ENCODE results near the gene CACNB2.
"Not testable (repeated sequence)": the region's sequence is repeated elsewhere in the genome, so short reads cannot be mapped to it uniquely, and the experiment has no call there.

CACNB2 gene

DNA sequence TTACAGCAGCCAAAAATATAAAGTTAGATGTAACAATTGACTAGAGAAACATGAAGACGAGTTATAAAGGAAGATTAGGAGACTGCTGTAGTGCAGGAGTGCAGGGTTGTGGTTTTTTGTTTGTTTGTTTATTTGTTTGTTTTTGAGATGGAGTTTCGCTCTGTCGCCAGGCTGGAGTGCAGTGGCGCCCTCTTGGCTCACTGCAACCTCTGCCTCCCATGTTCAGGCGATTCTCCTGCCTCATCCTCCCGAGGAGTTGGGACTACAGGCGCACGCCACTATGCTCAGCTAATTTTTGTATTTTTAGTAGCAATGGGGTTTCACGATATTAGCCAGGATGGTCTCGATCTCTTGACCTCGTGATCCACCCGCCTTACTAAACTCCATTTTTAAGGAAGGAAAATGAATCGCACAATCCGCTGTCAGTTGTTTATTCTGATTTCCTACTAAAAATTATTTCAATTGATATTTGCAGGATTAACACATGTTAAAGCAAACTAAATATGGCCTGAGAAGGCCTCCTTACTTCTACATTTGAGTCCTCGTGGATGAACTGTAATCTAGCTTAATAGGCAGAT lies 277.8 kb downstream of the CACNB2 start:
- no peak for DNase-seq

DNA sequence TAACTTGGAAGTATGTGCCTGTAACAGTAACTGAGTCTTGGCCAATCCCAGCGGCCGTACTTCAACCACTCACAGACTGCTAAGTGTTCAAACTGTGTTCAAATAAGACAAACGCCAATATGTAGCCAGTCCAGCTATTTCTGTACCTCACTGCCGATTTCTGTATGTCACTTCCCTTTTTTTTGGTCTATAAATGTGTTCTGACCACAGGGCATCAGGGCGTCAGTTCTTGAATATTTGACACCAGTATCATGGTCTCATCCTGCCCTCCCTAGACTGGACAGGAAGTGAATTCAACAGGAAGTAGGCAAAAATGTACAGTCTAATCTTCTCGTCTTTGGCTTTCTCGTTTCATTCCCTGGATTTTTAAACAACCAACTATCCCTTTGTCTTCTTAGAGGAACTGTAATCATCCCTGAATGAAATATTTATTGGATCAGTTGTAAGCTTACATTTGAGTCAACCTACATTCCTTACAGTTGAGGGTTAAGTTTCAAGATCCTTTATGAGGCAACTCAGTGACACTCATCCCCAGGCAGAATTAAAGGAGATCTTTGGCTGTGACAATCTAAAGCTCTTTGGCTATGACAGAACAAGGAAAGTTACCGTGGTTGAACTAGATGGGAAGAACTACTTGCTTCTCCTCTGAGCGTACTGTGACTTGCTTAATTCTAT lies 278.5 kb downstream of the CACNB2 start:
- no peak for DNase-seq

DNA sequence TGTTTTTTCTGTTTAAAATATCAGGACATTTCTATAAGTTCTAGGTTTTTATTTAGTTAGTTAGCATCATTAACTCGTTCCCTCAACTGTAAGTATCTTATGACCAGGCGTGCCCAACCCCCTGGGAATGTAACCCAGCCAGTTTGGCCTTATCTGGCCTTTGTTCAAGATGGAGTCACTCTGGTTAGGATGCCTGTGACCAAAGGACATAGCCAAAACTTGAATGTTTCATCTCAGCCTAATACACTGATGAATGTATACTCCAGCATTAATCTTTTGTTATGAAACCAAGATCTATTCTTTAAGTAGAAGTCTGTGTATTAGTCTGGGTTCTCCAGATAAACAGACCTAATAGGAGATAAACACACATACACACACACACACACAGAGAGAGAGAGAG lies 279.7 kb downstream of the CACNB2 start:
- no peak for DNase-seq

DNA sequence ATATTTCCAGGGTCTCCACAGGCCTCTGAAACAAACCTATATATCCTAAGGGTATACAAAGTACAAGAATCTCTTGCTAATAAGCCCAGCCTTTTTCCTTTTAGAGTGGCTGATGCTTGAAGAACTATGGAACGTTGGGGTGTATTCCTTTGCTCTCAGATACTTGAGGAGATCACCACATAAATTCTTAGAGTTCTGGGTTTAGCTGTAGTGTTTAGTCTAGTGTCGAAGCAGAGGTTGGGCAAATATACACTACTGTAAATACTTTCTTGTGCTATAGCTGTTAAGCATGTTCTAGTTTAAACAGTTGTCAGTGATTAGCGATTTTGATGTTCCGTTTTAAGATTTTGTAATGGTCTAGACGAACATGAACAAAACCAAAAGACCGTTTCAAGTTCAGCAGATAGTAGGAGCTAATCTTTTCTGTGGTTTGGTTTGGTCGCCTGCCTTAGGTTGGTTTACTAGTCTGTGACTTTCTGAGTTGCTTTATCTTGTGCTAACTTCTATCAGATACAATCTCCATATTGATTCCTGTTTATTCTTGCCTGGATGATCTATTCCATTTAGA lies 281.6 kb downstream of the CACNB2 start:
- DNase-seq: no peak

DNA sequence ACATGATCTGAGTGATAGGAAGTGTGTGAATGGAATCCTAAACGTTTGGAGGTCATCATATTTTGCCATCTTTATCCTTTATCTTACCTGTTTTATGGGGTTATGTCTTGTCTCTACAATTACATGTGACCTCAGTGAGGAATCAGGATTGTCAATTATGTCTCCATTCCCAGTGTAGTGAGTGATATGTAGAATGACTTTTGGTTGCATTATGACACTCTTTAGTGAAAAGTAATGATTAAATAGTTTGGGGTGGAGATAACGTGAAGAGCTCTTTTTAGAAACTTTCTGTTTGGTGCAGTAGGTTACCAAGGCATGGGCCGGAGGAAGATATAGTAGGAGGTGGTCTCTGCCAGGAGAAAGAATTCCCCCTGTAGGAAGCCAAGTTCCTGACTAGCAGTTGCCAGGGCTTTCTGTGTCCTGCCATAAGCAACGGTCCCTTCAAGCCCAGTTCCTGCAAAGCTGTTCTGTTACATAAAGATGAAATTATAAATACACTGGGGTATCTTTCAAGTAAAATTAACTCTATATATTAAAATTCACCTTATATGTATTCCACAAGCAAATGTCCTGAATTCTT lies 282.9 kb downstream of the CACNB2 start:
- no peak for DNase-seq

DNA sequence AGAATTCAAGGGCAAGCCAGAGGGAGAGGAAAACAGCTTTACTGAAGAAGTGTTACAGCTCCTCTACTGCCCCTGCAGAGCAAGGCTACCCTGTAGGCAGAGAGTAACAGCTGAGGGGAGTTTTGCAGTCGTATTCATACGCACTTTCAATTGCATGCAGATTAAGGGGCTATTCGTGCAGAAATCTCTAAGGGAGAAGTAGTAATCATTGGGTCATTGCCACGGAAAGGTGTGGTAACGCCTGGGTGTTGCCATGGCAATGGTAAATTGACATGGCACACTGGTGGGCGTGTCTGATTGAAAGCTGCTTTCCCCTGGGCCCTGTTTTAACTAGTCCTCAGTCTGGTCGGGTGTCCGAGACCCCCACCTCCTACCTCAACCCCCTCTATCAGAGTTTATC lies 284.0 kb downstream of the CACNB2 start:
- DNase-seq: no peak

DNA sequence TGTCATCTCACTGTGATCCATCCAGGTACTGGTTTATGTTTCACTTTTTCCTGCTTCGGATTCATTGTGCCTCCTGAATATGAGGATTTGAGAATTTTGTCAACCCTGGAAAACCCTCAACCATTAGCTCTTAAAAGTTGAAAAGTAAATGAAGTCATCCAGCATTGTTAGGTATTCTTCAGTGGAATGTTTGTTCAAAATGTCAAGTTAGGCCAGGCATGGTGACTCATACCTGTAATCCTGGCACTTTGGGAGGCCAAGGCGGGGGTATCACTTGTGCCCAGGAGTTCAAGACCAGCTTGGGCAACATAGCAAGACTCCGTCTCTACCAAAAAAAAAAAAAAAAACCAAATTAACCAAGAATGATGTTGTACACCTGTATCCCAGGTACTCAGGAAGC lies 289.1 kb downstream of the CACNB2 start:
- DNase-seq: no peak

DNA sequence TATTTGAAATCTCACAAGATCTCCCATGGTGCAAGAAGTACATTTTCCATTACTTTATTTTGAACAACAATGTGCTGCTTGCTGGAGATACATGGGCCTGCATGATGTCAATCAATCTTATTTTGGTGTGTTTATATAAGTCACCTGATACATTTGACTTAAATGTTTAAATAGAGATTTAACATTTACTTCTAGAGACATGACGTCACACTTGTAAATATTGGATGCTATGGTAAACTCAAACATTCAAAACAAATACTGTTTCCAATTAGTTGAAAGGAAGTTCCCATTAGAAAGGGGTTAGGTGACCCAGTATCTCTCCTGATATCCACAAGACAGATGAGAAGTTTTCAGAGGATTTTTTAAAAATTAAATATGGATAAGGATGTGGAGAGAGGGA lies 296.7 kb downstream of the CACNB2 start:
- DNase-seq: peak; percentile 57

DNA sequence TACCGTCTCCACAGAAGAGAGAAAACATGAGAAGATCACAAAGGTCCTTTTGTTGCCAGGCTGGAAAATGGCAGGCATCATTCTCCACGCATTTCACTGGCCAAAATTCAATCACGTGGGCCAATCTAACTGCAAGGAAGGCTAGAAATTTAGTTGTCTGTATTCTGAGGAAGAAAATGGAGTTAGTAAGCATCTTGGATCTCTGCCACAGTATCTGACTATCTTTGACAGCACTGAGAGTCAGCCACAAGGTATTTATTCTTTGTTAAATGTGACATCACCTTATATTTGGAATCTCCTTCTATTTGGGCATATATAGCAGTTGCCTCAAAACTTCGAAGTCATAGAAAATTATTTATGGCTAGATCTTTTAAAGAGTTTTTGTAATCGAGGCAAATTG lies 297.3 kb downstream of the CACNB2 start:
- DNase-seq: peak; percentile 12

DNA sequence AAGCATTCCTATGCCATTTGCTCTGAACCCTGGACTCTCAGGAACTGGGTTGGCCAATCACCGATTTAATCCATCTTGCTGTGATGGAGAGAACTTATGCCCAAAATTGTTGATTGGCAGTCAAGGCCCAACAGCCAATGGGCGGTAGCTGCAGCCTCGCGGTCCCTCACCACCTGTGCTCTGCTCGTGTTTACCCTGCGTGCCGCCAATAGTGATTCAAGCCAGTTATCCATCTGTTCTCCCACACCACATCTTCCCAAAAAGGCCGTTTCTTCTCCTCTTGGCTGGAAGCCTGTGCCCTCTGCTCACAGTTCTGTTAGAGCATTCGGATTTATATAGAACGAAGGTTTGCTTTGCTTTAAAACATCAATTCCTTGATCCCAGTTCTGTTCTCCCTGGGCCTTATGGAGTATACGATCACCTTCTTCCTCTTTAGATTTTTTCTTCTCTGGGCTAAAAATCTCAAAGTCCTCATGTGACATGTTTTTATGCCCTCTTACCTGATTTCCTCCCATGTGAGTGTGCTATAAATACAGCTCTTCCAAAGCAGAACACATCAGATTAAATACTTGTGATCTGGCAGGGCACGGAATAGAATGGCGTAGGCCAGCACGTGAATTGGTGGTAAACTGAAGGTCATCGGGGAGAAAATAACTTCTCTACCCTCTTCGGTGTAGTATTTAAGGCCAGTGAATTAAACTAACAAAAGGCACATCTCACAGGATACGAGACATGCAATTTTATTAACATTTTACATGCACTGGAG lies 298.3 kb downstream of the CACNB2 start:
- no peak for DNase-seq

DNA sequence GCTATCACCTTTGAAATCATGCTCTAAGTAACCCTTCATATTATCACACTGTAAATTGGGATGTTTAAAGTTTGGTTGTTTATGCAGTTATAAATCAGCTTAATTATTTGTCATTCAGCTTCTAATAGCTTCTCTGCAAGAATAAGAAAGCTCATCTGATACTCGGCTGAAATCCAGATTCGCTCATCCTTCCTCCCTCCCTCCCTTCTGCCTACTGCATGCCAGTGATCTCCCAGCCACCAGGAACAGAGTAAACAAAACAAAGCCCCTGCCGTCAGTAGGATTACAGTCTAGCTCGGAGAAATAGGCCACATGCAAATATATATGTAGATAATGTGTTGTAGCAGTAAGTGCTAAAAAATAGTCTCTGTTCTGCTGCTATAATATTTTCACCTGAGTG lies 299.4 kb downstream of the CACNB2 start:
- DNase-seq: no peak

DNA sequence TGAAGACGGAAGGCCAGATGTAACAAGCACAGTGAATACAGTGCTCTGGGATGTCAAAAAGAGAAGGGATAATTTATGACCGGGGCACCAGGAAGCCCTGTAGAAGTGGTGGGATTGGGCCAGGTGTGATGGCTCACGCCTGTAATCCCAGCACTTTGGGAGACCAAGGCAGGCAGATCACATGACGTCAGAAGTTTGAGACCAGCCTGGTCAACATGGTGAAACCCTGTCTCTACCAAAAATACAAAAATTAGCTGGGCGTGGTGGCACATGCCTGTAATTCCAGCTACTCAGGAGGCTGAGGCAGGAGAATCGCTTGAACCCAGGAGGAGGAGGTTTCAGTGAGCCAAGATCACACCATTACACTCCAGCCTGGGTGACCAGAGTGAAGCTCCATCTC lies 305.4 kb downstream of the CACNB2 start:
- DNase-seq: not testable (repeated sequence)

DNA sequence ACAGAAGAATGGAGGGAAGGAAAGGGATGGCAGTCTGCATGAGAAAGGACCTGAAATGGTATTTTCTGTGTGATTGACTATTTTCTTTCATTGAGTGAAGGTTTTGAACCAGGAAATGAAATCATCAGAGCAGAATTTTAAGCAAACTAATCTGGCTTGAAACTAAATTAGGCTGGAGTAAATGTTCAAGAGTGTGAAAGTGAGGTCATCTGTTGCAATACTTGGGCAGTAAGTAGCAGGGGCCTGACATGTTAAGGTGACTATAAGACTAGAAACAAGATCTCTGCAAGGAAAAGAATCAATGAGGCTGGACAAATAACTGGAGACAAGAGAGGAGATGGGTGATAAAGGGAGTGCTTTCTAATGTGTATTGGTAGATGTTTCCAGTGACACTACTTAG lies 306.0 kb downstream of the CACNB2 start:
- no peak for DNase-seq

DNA sequence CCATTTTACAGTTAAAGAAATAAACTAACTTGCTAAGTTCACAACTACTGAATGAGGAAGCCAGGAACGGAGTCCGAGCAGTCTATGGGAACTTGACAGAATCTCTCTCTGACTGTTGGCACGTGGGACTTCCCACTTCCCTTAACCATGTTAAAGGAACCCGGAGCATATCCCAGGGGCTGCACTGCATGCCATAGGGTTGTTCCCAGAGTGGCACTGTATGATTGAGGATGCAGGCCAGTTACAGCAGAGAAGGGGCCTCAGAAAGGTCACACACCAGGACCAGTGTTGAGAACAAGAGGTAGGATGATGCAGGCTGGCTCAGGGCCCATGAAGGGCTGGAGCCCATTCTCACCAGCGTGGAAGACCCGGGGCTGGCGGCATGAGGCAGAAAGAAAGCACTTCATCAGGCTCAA lies 309.4 kb downstream of the CACNB2 start:
- DNase-seq: no peak

DNA sequence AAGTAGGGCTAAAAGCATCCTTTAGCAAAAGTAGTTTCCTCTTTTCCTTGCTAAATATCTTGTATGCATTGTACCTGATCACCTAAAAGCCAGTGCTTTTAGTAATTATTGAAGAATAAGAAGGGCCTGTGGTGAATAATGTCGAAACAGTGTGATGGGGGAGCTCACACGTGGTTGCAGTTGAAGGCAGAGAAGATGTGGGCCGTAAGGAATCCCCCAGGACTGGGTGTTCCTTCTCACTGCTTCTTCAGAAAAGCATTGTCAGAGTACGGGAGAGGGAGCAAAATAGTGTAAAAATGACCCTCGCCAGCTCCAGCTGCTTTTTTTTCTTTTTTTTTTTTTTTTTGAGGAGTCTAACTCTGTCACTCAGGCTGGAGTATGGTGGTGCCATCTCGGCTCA lies 310.1 kb downstream of the CACNB2 start:
- no peak for DNase-seq

DNA sequence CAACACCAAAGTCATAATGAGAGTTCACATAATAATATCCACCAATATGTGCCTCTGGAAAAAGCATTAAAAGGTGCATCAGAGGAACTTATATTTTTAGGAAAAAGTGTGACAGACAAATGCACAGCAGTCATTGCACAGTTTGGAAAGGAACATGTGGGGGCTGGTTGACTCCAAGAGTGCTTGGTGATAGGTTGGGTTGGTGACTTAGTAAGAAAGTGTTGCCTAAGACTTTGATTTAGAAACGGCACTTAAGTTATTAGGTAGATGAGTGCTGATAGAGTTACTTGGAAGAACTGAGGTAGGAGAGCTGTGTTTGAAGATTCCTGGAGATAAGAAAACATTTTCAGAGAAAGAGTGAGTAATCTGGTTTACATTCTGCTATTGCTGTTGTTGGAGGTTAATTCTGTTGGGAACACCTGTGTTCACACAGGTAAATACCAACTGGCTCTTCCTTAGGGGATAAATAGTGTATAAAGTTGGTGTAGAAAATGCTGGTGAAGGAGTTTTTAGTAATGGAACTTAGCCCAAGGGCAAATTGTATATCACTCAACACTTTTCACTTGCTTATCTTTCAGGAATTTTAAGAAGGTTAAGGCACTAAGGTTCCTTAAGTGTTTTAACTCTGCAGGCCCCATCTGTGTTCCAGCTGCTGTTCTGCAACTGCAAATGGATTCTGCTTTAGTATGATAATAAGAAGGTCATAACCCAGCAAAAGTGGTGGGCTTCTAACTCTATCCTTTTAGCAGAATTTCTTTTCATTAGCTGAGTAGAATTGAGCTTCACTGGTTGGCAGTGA lies 315.1 kb downstream of the CACNB2 start:
- DNase-seq: no peak

DNA sequence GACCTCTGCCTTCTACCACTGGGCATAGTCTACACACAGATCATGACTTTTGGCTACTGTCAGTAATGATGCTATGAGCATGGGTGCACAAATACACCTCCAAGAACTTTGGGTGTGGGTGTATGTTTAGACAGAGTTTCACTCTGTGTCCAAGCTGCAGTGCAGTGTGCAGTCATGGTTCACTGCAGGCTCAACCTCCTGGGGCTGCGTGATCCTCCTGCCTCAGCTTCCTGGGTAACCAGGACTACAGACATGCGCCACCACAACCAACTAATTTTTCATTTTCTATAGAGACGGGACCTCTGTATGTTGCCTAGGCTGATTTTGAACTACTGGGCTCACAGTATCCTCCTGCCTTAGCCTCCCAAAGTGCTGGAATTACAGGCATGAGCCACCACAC lies 316.8 kb downstream of the CACNB2 start:
- DNase-seq: no peak

DNA sequence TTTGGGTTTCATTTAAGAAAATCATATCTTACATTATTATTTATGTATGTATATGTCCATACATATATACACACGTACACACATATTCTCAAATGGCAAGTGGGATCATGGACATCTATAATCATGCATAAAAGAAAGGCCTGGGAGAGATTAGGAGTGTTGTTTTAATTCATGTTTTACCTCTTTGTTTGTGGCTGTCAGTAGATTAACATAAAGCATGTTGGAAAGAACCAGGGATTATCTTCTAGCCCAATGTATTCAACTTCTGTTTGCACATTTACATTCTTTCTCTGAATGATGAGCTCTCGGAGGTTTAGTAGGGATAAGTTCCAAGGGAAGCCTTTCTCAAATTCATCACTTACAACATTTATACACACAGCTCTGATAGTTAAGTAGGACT lies 319.8 kb downstream of the CACNB2 start:
- no peak for DNase-seq

DNA sequence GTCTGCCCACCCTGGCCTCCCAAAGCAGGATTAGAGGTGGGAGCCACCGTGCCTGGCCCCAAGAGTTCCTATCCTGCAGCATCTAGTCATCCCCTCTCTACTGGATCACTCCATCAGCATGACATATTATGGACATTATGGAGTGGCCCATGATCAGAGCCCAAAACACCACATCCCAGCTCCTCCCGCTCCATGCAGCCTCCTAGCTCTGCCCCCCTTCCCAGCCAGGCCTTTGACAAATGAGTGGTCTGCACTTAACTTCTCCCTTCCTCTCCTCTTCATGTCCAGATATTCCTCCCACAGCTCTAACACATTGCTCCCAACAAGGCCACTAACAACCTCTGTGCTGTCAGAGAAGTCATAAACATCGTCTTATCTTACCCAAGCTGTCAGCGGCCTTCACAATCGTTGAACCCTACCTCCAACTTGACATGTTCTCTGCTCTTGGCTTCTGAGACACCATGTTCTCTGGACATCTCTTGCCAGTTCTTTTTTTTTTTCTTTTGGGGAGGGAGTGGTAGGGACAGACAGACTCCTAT lies 323.5 kb downstream of the CACNB2 start:
- no peak for DNase-seq

DNA sequence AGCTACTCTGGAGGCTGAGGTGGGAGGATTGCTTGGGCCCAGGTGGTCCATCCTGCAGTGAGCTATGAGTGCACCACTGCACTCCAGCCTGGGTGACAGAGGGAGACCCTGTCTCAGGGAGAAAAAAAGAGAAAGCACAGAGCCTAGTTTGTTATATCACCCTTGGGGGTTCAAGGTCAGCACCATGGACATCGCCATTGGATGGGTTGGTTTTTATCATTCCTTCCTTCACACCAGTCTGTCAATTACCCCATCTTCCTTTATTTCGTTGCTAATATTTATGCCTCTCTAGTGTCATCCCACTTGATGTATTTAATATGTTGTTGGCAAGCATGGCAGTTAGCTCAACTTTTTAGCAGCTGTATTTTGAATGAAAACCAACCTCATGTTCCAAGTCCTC lies 328.9 kb downstream of the CACNB2 start:
- no peak for DNase-seq

DNA sequence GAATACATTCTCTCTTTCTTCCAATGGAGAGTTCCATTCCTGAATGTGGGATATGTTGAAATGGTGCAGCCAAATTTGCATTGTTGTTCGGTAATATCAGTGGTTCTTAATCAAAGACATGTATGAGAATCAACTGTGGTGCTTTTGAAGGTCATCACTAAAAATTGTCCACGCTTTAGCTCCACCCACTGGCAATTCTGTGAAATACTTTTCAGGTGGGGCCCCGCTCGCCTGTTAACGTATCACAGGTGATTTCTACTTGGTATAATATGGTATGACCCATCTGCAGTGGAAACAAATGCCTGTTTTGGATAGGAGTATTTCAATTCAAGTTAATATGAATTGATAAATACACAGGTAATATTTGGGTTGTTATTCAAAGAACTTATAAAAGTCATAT lies 332.8 kb downstream of the CACNB2 start:
- DNase-seq: no peak

DNA sequence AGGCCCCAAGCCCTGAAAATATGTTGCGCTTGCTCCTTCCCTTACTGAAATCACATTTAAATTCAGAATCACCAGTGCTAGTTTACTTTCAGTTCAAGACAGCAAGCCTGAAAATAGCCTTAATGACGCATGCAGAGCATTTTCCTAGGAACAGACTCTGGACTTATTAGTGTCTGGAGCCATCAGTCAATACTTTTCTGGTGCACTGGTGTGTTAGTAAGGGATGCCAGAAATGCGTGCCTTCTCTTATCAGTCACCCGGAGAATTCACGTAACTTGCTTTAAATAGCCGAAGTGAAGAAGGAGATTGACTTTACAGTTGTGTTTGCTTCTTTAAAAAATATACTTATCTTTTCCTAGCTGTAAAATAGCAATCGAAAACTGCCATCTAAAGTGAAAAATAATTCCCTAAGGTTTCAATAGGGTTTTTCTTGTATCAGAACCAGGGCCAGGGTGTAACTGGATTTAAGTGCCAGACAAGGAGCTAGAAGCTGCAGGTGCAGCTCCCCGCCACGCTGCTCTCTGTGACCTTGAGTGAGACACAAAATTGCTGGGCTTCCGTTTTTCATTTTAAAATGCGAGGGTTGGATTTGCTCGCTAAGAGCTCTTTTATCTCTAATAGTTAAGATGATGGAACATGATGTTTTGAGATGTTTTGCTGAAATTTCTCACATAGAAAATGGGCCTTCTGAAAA lies 333.3 kb downstream of the CACNB2 start:
- DNase-seq: no peak
